ENCODE data around the gene LYVE1. TPM values are rescaled to one million over a fixed set of nuclear protein-coding genes. Genes with fewer than 3 reads are reported as not detected.
A peak's percentile ranks its signal among the peaks of the same experiment; 100 is the strongest.
"Not testable (repeated sequence)": the region's sequence is repeated elsewhere in the genome, so short reads cannot be mapped to it uniquely, and the experiment has no call there.

Gene LYVE1
- total and polyA plus RNA-seq, 2 donors (not counting 1 experiment from before 2014, with no cell fraction given): not detected

GRCh38 chr11:10597877-10598351, 29.4 kb upstream of the LYVE1 start:
- no peak for ATAC-seq (ENCODE audit: low read depth)
- no peak for DNase-seq
- CTCF ChIA-PET: interaction anchor here (0.7 to 2.8 kb wide), 4 partner anchors 8 to 32 kb away, joined by 3 to 8 read pairs (median 3); no protein-coding TSS in a partner anchor
- H3K79me2 ChIP-seq (ENCODE audit: control insufficient read depth, insufficient read depth, low read length): no peaks in the 10 kb centered on the region
- peaks cover 37 to 41% of the 10 kb centered on the region in 2 donors for H3K4me1 ChIP-seq (ENCODE audit: control insufficient read depth in 2 of 2, insufficient read depth in 2 of 2, low read length in 2 of 2)
- H3K27ac ChIP-seq (ENCODE audit: low read length in 2 of 2): no peak overlapping the region
- Mint-ChIP-seq H3K27ac (peak overlapping the region; percentile 18), H3K9me3 (ENCODE audit: insufficient read depth) (no peaks in the 10 kb centered on the region), H3K4me3 (peak overlapping the region; percentile 8), H3K27me3 (no peaks in the 10 kb centered on the region), H3K4me1 (peaks cover 61% of the 10 kb centered on the region)
- H2AFZ ChIP-seq (ENCODE audit: insufficient read depth, low read depth, low read length, poor library complexity, severe bottlenecking): no peak overlapping the region
- H3K4me3 ChIP-seq (ENCODE audit: control extremely low read depth in 1 of 5, extremely low read depth in 1 of 5, insufficient read depth in 1 of 5, low read depth in 2 of 5, low read length in 4 of 5): no peak overlapping the region
- TF ChIP-seq EZH2 (IDR thresholded peaks at IDR 0.05; ENCODE audit: borderline replicate concordance, insufficient read depth, low read depth, low read length, poor library complexity, severe bottlenecking) (no peak), CTCF (IDR thresholded peaks at IDR 0.05) (no peak)
- peak overlapping the region; percentile 29 for H3K4me2 ChIP-seq (replicated peaks; ENCODE audit: low read depth, low read length, poor library complexity, severe bottlenecking)
- H3K27me3 ChIP-seq (replicated peaks in 1 of 4; ENCODE audit: control extremely low read depth in 1 of 4, control insufficient read depth in 3 of 4, insufficient read depth in 4 of 4, low read length in 3 of 4): no peaks in the 10 kb centered on the region
- no peaks in the 10 kb centered on the region for H4K20me1 ChIP-seq (ENCODE audit: control insufficient read depth, insufficient read depth, low read length, poor library complexity, severe bottlenecking)
- POLR2A ChIA-PET: no interaction called here
- H3K9ac ChIP-seq (ENCODE audit: low read length): no peak overlapping the region
- WGBS (ENCODE audit: insufficient coverage): 100% methylated on average over 1 of the region's 2 CpGs
- H3K36me3 ChIP-seq (replicated peaks in 1 of 2; ENCODE audit: control extremely low read depth in 1 of 2, control insufficient read depth in 1 of 2, extremely low read depth in 1 of 2, insufficient read depth in 2 of 2, low read length in 1 of 2): peaks cover 0 to 7% of the 10 kb centered on the region in 2 experiments
- intact Hi-C loops (cut with micrococcal nuclease): no loop called here
- peaks cover 0 to 4% (median 1%) of the 10 kb centered on the region in 3 donors for H3K9me3 ChIP-seq (ENCODE audit: control extremely low read depth in 1 of 3, control insufficient read depth in 2 of 3, insufficient read depth in 1 of 3, low read length in 2 of 3)

- CTCF ChIA-PET: interaction anchor here (0.8 to 1.4 kb wide), 2 partner anchors 29 to 42 kb away, joined by 3 to 5 read pairs; no protein-coding TSS in a partner anchor
- H2AFZ ChIP-seq (ENCODE audit: insufficient read depth, low read depth, low read length, poor library complexity, severe bottlenecking); H3K27ac ChIP-seq (ENCODE audit: low read length in 2 of 2); H3K27me3 ChIP-seq (replicated peaks in 1 of 4; ENCODE audit: control extremely low read depth in 1 of 4, control insufficient read depth in 3 of 4, insufficient read depth in 4 of 4, low read length in 3 of 4); H3K27me3 Mint-ChIP-seq; H3K4me3 Mint-ChIP-seq; POLR2A ChIA-PET; H4K20me1 ChIP-seq (ENCODE audit: control insufficient read depth, insufficient read depth, low read length, poor library complexity, severe bottlenecking); H3K79me2 ChIP-seq (ENCODE audit: control insufficient read depth, insufficient read depth, low read length); DNase-seq; intact Hi-C loops (cut with micrococcal nuclease); H3K9me3 Mint-ChIP-seq (ENCODE audit: insufficient read depth); H3K9me3 ChIP-seq (ENCODE audit: control extremely low read depth in 1 of 3, control insufficient read depth in 2 of 3, insufficient read depth in 1 of 3, low read length in 2 of 3); ATAC-seq (ENCODE audit: low read depth); H3K4me3 ChIP-seq (ENCODE audit: control extremely low read depth in 1 of 5, extremely low read depth in 1 of 5, insufficient read depth in 1 of 5, low read depth in 2 of 5, low read length in 4 of 5); H3K9ac ChIP-seq (ENCODE audit: low read length); H3K4me2 ChIP-seq (replicated peaks; ENCODE audit: low read depth, low read length, poor library complexity, severe bottlenecking); H3K27ac Mint-ChIP-seq: not testable (repeated sequence)
- Histone ChIP-seq H3K4me1 (ENCODE audit: control insufficient read depth in 2 of 2, insufficient read depth in 2 of 2, low read length in 2 of 2) (peaks cover 22 to 28% of the 10 kb centered on the region in 2 donors), H3K36me3 (replicated peaks in 1 of 2; ENCODE audit: control extremely low read depth in 1 of 2, control insufficient read depth in 1 of 2, extremely low read depth in 1 of 2, insufficient read depth in 2 of 2, low read length in 1 of 2) (peaks cover 0 to 10% of the 10 kb centered on the region in 2 experiments)
- peaks cover 49% of the 10 kb centered on the region for H3K4me1 Mint-ChIP-seq
- no CpG with 5 or more reads among the region's 2 CpGs for WGBS (ENCODE audit: insufficient coverage)
Measured at GRCh38 chr11:10595840-10596239, 27.4 kb upstream of the LYVE1 start.

Data from B cell (primary cell).